Glutamatergic neuron (in vitro differentiated cells): ENCODE measurements around the gene LRRK1. TPM values are rescaled to one million over a fixed set of nuclear protein-coding genes. Genes with fewer than 3 reads are reported as not detected.

Experiments used
- DNase-seq: peaks from one replicate; pipeline ENCODE4 v3.0.0; 2022
- H3K27ac Mint-ChIP-seq: one replicate; pipeline ENCODE4 v1.8.0; 2020; ENCODE audit warnings: mild to moderate bottlenecking, mixed read lengths, inconsistent platforms; ENCODE audit not compliant: unreplicated experiment
- H3K27me3 Mint-ChIP-seq: one replicate; pipeline ENCODE4 v1.8.0; 2020; ENCODE audit warnings: mild to moderate bottlenecking, moderate library complexity, mixed read lengths, inconsistent platforms; ENCODE audit not compliant: unreplicated experiment
- H3K36me3 Mint-ChIP-seq: one replicate; pipeline ENCODE4 v1.8.0; 2020; ENCODE audit warnings: mild to moderate bottlenecking, mixed read lengths, inconsistent platforms; ENCODE audit not compliant: unreplicated experiment
- H3K4me1 Mint-ChIP-seq: one replicate; pipeline ENCODE4 v1.8.0; 2020; ENCODE audit warnings: mild to moderate bottlenecking, low read depth, mixed read lengths, inconsistent platforms; ENCODE audit not compliant: unreplicated experiment
- H3K4me3 Mint-ChIP-seq: one replicate; pipeline ENCODE4 v1.8.0; 2020; ENCODE audit warnings: mild to moderate bottlenecking, mixed read lengths, inconsistent platforms; ENCODE audit not compliant: unreplicated experiment
- H3K9me3 Mint-ChIP-seq: one replicate; pipeline ENCODE4 v1.8.0; 2020; ENCODE audit warnings: mild to moderate bottlenecking, moderate library complexity, mixed read lengths, inconsistent platforms; ENCODE audit not compliant: unreplicated experiment
- total RNA-seq: library from RNA; stranded (reverse); fragmentation: NEBNext Ultra II Directional; extraction: Animal tissue kit (Norgen Biotek cat#: 25700); gene quantifications from one replicate; pipeline ENCODE4 v1.2.1, GENCODE V29; 2021; ENCODE audit not compliant: unreplicated experiment
- TF ChIP-seq, protein P1 (sequence below): fragments of 200-600 bp; sonication (generic); IDR thresholded peaks from one replicate; pipeline ENCODE4 v1.5.0; 2021; ENCODE audit not compliant: partially characterized antibody, unreplicated experiment

LRRK1 gene
- total RNA-seq, 1 donor from 2014 or later: 1.5 TPM

DNA sequence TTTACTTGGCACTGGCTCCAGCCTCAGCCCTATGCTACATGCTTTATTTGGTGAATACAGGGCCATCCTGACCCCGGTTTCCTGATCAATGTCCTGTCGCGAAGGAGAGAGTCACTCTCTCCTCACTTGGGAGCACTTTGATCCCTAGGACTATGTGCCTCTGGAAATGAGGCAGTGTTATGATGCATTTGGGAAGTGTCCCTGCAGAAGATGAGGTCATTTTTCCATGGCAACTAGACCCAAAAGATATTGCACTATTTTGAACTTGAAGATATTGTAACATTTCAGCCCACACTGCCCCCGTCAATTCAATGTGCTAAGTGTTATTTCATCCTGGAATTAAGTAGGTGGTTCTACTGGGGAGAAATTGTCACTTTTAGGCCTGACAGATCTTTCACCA lies 68.0 kb downstream of the LRRK1 start:
- H3K4me3 Mint-ChIP-seq: no peak overlapping the region
- H3K27ac Mint-ChIP-seq: no peak overlapping the region
- TF ChIP-seq, protein P1, sequence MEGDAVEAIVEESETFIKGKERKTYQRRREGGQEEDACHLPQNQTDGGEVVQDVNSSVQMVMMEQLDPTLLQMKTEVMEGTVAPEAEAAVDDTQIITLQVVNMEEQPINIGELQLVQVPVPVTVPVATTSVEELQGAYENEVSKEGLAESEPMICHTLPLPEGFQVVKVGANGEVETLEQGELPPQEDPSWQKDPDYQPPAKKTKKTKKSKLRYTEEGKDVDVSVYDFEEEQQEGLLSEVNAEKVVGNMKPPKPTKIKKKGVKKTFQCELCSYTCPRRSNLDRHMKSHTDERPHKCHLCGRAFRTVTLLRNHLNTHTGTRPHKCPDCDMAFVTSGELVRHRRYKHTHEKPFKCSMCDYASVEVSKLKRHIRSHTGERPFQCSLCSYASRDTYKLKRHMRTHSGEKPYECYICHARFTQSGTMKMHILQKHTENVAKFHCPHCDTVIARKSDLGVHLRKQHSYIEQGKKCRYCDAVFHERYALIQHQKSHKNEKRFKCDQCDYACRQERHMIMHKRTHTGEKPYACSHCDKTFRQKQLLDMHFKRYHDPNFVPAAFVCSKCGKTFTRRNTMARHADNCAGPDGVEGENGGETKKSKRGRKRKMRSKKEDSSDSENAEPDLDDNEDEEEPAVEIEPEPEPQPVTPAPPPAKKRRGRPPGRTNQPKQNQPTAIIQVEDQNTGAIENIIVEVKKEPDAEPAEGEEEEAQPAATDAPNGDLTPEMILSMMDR: no peak
- no peaks in the 10 kb centered on the region for H3K36me3 Mint-ChIP-seq
- H3K27me3 Mint-ChIP-seq: peaks cover 3% of the 10 kb centered on the region
- H3K4me1 Mint-ChIP-seq: peaks cover 3% of the 10 kb centered on the region
- peaks cover 3% of the 10 kb centered on the region for H3K9me3 Mint-ChIP-seq
- DNase-seq: no peak

DNA sequence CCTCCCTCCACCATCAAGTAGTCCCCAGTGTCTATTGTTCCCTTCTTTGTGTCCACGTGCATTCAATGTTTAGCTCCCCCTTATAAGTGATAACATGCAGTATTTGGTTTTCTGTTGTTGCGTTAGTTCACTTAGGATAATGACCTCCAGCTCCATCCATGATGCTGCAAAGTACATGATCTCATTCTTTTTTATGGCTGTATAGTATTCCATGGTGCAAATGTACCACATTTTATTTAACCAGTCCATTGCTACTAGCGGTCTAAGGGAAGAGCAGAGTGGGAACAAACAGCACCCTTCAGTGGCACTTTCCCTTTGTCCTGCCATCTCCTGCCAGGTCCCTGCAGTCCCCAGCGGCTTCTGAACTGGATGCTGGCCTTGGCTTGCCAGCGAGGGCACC lies 69.1 kb downstream of the LRRK1 start:
- no peaks in the 10 kb centered on the region for H3K36me3 Mint-ChIP-seq
- H3K27ac Mint-ChIP-seq: no peak overlapping the region
- H3K4me1 Mint-ChIP-seq: no peaks in the 10 kb centered on the region
- no peaks in the 10 kb centered on the region for H3K9me3 Mint-ChIP-seq
- no peak overlapping the region for H3K4me3 Mint-ChIP-seq
- DNase-seq: no peak
- TF ChIP-seq, protein P1: no peak
- no peaks in the 10 kb centered on the region for H3K27me3 Mint-ChIP-seq

- H3K27me3 Mint-ChIP-seq: no peaks in the 10 kb centered on the region
- H3K4me1 Mint-ChIP-seq: no peaks in the 10 kb centered on the region
- H3K9me3 Mint-ChIP-seq: no peaks in the 10 kb centered on the region
- DNase-seq: no peak
- no peak overlapping the region for H3K27ac Mint-ChIP-seq
- TF ChIP-seq, protein P1: no peak
- H3K4me3 Mint-ChIP-seq: no peak overlapping the region
- no peaks in the 10 kb centered on the region for H3K36me3 Mint-ChIP-seq
Observed at GRCh38 chr15:100988857-100989256, 69.7 kb downstream of the LRRK1 start.

DNA sequence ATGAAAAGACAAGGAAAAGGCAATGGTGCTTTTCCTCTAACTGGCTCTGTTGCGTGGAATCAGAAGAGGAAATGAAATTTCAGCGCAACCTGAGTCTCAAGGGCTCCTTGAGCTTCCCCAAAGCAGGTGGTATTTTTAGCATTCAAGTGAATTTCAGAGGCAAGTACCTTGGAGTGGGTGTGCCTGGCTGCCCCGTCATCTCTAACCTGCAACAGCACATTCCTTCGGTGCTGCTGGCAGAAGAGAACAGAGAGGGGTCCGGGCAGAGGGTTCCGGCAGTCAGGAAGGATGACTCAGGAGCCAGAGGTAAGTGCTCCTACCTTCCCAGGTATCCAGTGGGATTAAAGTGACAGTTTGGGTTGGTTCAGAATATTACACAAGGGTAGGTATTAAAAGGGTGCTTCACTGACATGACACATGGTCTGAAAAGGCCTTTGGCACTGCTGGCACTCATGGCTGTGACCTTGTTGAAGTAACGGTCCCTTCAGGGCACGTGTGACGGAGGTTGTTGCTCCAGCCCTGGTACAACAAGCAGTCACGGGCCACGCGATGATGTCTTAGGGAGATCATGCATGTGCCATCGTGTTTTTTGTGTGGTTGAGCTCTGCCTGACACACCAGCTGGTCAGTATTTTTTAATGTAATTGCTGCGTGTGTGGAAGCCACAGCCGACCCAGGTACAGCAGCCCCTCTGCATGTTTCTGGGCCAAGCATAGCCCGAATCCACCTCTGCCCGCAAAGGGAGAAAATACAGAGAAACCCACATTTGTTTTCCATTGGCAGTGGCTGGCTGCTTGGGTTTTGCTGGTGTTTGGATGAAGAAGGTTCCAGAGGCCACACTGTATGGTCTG lies 75.7 kb downstream of the LRRK1 start:
- DNase-seq: no peak
- H3K4me3 Mint-ChIP-seq: no peak overlapping the region
- no peaks in the 10 kb centered on the region for H3K36me3 Mint-ChIP-seq
- TF ChIP-seq, protein P1: no peak
- no peaks in the 10 kb centered on the region for H3K27me3 Mint-ChIP-seq
- no peak overlapping the region for H3K27ac Mint-ChIP-seq
- peaks cover 9% of the 10 kb centered on the region for H3K4me1 Mint-ChIP-seq
- peaks cover 4% of the 10 kb centered on the region for H3K9me3 Mint-ChIP-seq
